HepG2 (cell line): Measurements from ENCODE around the gene TNS1. TPM values are rescaled to one million over a fixed set of nuclear protein-coding genes. Genes with fewer than 3 reads are reported as not detected.

Source experiments
- ATAC-seq: fragments of 200-7000 bp; cut with Tn5 transposase; 3 replicates; pipeline ENCODE4 v1.9.1; 2020; ENCODE audit warnings: mild to moderate bottlenecking, moderate library complexity
- Bru-seq: library from RNA; stranded (reverse); fragments of 400-500 nt; gene quantifications from one replicate; lab custom pipeline; 2021; lab: Mats Ljungman, UMichigan
- BruChase-seq, 2 experiments: library from RNA; stranded (reverse); fragments of 400-500 nt; gene quantifications; one replicate each; lab custom pipeline; 2021; lab: Mats Ljungman, UMichigan
- BruUV-seq: library from RNA; stranded (reverse); fragments of 400-500 nt; replicated peaks from 2 replicates; lab custom pipeline; 2021; lab: Mats Ljungman, UMichigan
- CTCF ChIA-PET: fragments of 300-600 bp; formaldehyde crosslinking; extraction: SDS; loops from one replicate; lab custom pipeline; 2021; ENCODE audit warnings: low total read pairs, inconsistent platforms, low intra/inter-chr PET ratio; lab: Yijun Ruan, JAX
- POLR2A ChIA-PET: fragments of 350-600 bp; sonication (Branson Sonifier 250); formaldehyde crosslinking; loops from one replicate; lab custom pipeline; 2020; ENCODE audit warnings: antibody characterized with exemption, inconsistent platforms; lab: Yijun Ruan, JAX
- DNase-seq: peaks from one replicate; pipeline ENCODE4 v3.0.0-alpha.2; 2015; ENCODE audit warnings: low spot score
- FAIRE-seq: peaks from 3 replicates; lab custom pipeline; 2011; peaks lifted over from hg19 to GRCh38; lab: Jason Lieb, UNC
- H2AFZ ChIP-seq: one replicate; pipeline ENCODE4 v1.6.1; 2011; ENCODE audit warnings: low read length, inconsistent platforms
- H3K27ac ChIP-seq: fragments of 300-600 bp; 3 replicates; pipeline ENCODE4 v1.8.0; 2011; ENCODE audit warnings: mixed run types, mild to moderate bottlenecking, mixed read lengths, low read length, inconsistent platforms; ENCODE audit not compliant: insufficient read depth; ENCODE audit errors: extremely low read length
- H3K27me3 ChIP-seq, 2 experiments: fragments of 200-600 bp in 1 of 2; 2 replicates in 1 of 2; 3 replicates in 1 of 2; pipeline versions ENCODE4 v1.6.0 to v1.8.0; 2011; ENCODE audit warnings: low read length in 2 of 2, mild to moderate bottlenecking in 2 of 2, moderate library complexity in 2 of 2, inconsistent platforms in 1 of 2; ENCODE audit not compliant: insufficient read depth in 2 of 2, control insufficient read depth in 1 of 2
- H3K36me3 ChIP-seq, 2 experiments: fragments of 200-600 bp in 1 of 2; replicated peaks in 1 of 2; 2 replicates in 1 of 2; 3 replicates in 1 of 2; pipeline versions ENCODE4 v1.5.1 to v1.8.0; 2011; ENCODE audit warnings: low read length in 2 of 2, inconsistent platforms in 1 of 2; ENCODE audit not compliant: insufficient read depth in 2 of 2, control insufficient read depth in 1 of 2
- H3K4me1 ChIP-seq: 2 replicates; pipeline ENCODE4 v1.5.1; 2012; ENCODE audit warnings: low read length, inconsistent platforms; ENCODE audit not compliant: insufficient read depth
- H3K4me2 ChIP-seq: 2 replicates; pipeline ENCODE4 v1.6.0; 2011; ENCODE audit warnings: low read depth, low read length, inconsistent platforms
- H3K4me3 ChIP-seq, 3 experiments: fragments of 200-600 bp in 1 of 3; sonication (generic), shearing (Covaris generic) in 1 of 3; replicated peaks in 1 of 3; 2 replicates each; pipeline ENCODE4 v1.5.1; 2011 to 2016; ENCODE audit warnings: low read length in 3 of 3, inconsistent platforms in 2 of 3, low read depth in 2 of 3, mild to moderate bottlenecking in 2 of 3, control low read depth in 1 of 3, mixed read lengths in 1 of 3; ENCODE audit not compliant: insufficient read depth in 1 of 3
- H3K79me2 ChIP-seq: one replicate; pipeline ENCODE4 v1.6.1; 2011; ENCODE audit warnings: low read length, inconsistent platforms; ENCODE audit not compliant: insufficient read depth
- H3K9ac ChIP-seq: 2 replicates; pipeline ENCODE4 v1.6.0; 2011; ENCODE audit warnings: mild to moderate bottlenecking, low read depth, low read length, inconsistent platforms; ENCODE audit not compliant: insufficient read depth
- H3K9me3 ChIP-seq: 2 replicates; pipeline ENCODE4 v1.5.1; 2012; ENCODE audit warnings: mild to moderate bottlenecking, low read length
- H4K20me1 ChIP-seq: 2 replicates; pipeline ENCODE4 v1.6.0; 2011; ENCODE audit warnings: inconsistent platforms, mild to moderate bottlenecking, low read length, moderate library complexity; ENCODE audit not compliant: insufficient read depth
- CHD2 ChIP-seq: IDR thresholded peaks from 2 replicates; pipeline ENCODE4 v1.6.1; 2011; ENCODE audit warnings: low read depth, low read length, improper control_type of control experiment
- CREB1 ChIP-seq, 2 experiments: fragments of 450-650 bp in 1 of 2; IDR thresholded peaks; 2 replicates each; pipeline ENCODE4 v1.6.1; 2016 to 2017; ENCODE audit warnings: control low read depth in 1 of 2, mild to moderate bottlenecking in 1 of 2, missing compliant biosample characterization in 1 of 2, missing genetic modification characterization in 1 of 2
- HNRNPK ChIP-seq: fragments of 200-400 bp; formaldehyde crosslinking; IDR thresholded peaks from 2 replicates; pipeline ENCODE4 v1.6.1; 2018; ENCODE audit warnings: low read length, low read depth, moderate library complexity, mild to moderate bottlenecking; ENCODE audit not compliant: poor library complexity, severe bottlenecking
- JARID2 ChIP-seq: sonication (generic); formaldehyde crosslinking; IDR thresholded peaks from 2 replicates; pipeline ENCODE4 v1.8.1; 2023; ENCODE audit warnings: missing genetic modification reagents, inconsistent platforms; ENCODE audit not compliant: insufficient replicate concordance
- SNRNP70 ChIP-seq: fragments of 200-400 bp; formaldehyde crosslinking; IDR thresholded peaks from 2 replicates; pipeline ENCODE4 v1.6.1; 2017; ENCODE audit warnings: mild to moderate bottlenecking, low read depth, low read length, moderate library complexity
- YEATS4 ChIP-seq: sonication (generic); formaldehyde crosslinking; IDR thresholded peaks from 2 replicates; pipeline ENCODE4 v1.4.0; 2020; ENCODE audit warnings: missing genetic modification reagents, borderline replicate concordance
- ZNF260 ChIP-seq: sonication (generic); formaldehyde crosslinking; IDR thresholded peaks from 2 replicates; pipeline ENCODE4 v1.4.0; 2020; ENCODE audit warnings: missing genetic modification reagents, low read depth, mild to moderate bottlenecking, borderline replicate concordance
- WGBS: methylation state at CpG from one replicate; pipeline ENCODE4 v1.1.6; 2017; ENCODE audit warnings: low lambda C conversion rate; 5-methylcytosine and 5-hydroxymethylcytosine counted together
- in situ Hi-C: cut with HindIII; loops from 2 replicates; pipeline ENCODE4 v1.10.0; 2017; ENCODE audit warnings: low pct_unique_long_range_greater_than_20kb; ENCODE audit not compliant: extremely low pct_ligation_motif_present
- intact Hi-C: fragments of 100-400 bp; cut with micrococcal nuclease; formaldehyde crosslinking; loops from one replicate; pipeline ENCODE4 v1.10.0; 2022; ENCODE audit not compliant: unreplicated experiment
- long read RNA-seq, 2 experiments: library from RNA in 1 of 2; library from polyadenylated mRNA in 1 of 2; stranded (forward) in 1 of 2; unstranded in 1 of 2; transcript quantifications; one replicate each; pipeline ENCODE4 v2.0.0, GENCODE V29; 2019 to 2022
- polyA minus RNA-seq, 3 experiments: library from RNA; depleted of rRNA, polyadenylated mRNA; stranded (reverse); fragments of >200 nt; gene quantifications; 2 replicates each; pipeline ENCODE4 v1.2.3, GENCODE V29; 2011; ENCODE audit warnings: low replicate concordance in 1 of 3
- polyA plus RNA-seq, 8 experiments: library from polyadenylated mRNA; depleted of rRNA in 3 of 8; stranded (reverse) in 7 of 8; unstranded in 1 of 8; fragments of >200 nt; fragmentation: Illumina TruSeq in 4 of 8; extraction: Trizol in 4 of 8; gene quantifications; 2 replicates each; pipeline versions ENCODE4 v1.2.1 to v1.2.3, GENCODE V29; 2011 to 2016; ENCODE audit warnings: low read depth in 4 of 8, missing spikeins in 1 of 8, mixed read lengths in 1 of 8; ENCODE audit not compliant: insufficient read depth in 1 of 8
- total RNA-seq, 5 experiments: library from RNA; depleted of rRNA; stranded (reverse); fragments of >200 nt; fragmentation: Illumina TruSeq; extraction: Trizol; gene quantifications; 2 replicates each; pipeline ENCODE4 v1.2.3, GENCODE V29; 2016; ENCODE audit warnings: low read depth in 1 of 5
- TF ChIP-seq, protein P1 (sequence below): sonication (generic); formaldehyde crosslinking; IDR thresholded peaks from 2 replicates; pipeline ENCODE4 v1.4.0; 2020; ENCODE audit warnings: low read depth, mild to moderate bottlenecking, missing genetic modification reagents
- TF ChIP-seq, protein P2 (sequence below): sonication (generic); formaldehyde crosslinking; IDR thresholded peaks from 2 replicates; pipeline ENCODE4 v1.4.0; 2020; ENCODE audit warnings: mild to moderate bottlenecking, missing genetic modification reagents

TNS1 gene
- total RNA-seq (2016; rRNA removed; fragmentation: Illumina TruSeq; extraction: Trizol) (1.9 TPM in 2 replicates), polyA plus RNA-seq (2011; rRNA removed) (118 and 127 TPM in 2 replicates), polyA minus RNA-seq (2011; rRNA and poly(A)+ RNA removed; ENCODE audit: low replicate concordance) (3.6 and 445 TPM in 2 replicates), Bru-seq, nascent RNA (percentile 39 among the genes with signal in this experiment), BruChase-seq, experiment 1, labeled RNA remaining after a 6-hour chase (percentile 38 among the genes with signal in this experiment), BruChase-seq, experiment 2, labeled RNA remaining after a 2-hour chase (percentile 37 among the genes with signal in this experiment)
- total RNA-seq (2016; cell fraction: cytosol; rRNA removed; fragmentation: Illumina TruSeq; extraction: Trizol; ENCODE audit: low read depth), result 0.51 and 0.71 TPM in 2 replicates
- 1.1 and 1.7 TPM in 2 replicates for total RNA-seq (2016; cell fraction: insoluble cytoplasmic fraction; rRNA removed; fragmentation: Illumina TruSeq; extraction: Trizol)
- 1.9 and 2.2 TPM in 2 replicates for total RNA-seq (2016; cell fraction: membrane; rRNA removed; fragmentation: Illumina TruSeq; extraction: Trizol)
- 3.7 and 4.7 TPM in 2 replicates for total RNA-seq (2016; cell fraction: nucleus; rRNA removed; fragmentation: Illumina TruSeq; extraction: Trizol)
- 72.1 and 78.8 TPM in 2 replicates for polyA plus RNA-seq (2011; cell fraction: cytosol; rRNA removed)
- 302 and 373 TPM in 2 replicates for polyA plus RNA-seq (2011; cell fraction: nucleus; rRNA removed)
- polyA plus RNA-seq (2012), result 63.6 and 87.8 TPM in 2 replicates
- polyA plus RNA-seq (2016; cell fraction: cytosol; fragmentation: Illumina TruSeq; extraction: Trizol; ENCODE audit: low read depth), result 0.35 and 0.62 TPM in 2 replicates
- polyA plus RNA-seq (2016; cell fraction: insoluble cytoplasmic fraction; fragmentation: Illumina TruSeq; extraction: Trizol; ENCODE audit: low read depth), result 1.3 and 1.7 TPM in 2 replicates
- polyA plus RNA-seq (2016; cell fraction: membrane; fragmentation: Illumina TruSeq; extraction: Trizol; ENCODE audit: low read depth), result 0.73 and 0.90 TPM in 2 replicates
- polyA plus RNA-seq (2016; cell fraction: nucleus; fragmentation: Illumina TruSeq; extraction: Trizol; ENCODE audit: insufficient read depth, low read depth), result 1.9 and 2.0 TPM in 2 replicates
- 116 and 155 TPM in 2 replicates for polyA minus RNA-seq (2011; cell fraction: cytosol; rRNA and poly(A)+ RNA removed)
- polyA minus RNA-seq (2011; cell fraction: nucleus; rRNA and poly(A)+ RNA removed), result 504 and 544 TPM in 2 replicates
- long read RNA-seq, experiment 1, partial matches to known transcripts, result 4 of 10 reads
- long read RNA-seq, experiment 1, other reads (novel, unspliced or antisense), result 6 of 10 reads
- long read RNA-seq, experiment 2, partial matches to known transcripts, result 2 of 4 reads
- long read RNA-seq, experiment 2, other reads (novel, unspliced or antisense), result 2 of 4 reads

DNA sequence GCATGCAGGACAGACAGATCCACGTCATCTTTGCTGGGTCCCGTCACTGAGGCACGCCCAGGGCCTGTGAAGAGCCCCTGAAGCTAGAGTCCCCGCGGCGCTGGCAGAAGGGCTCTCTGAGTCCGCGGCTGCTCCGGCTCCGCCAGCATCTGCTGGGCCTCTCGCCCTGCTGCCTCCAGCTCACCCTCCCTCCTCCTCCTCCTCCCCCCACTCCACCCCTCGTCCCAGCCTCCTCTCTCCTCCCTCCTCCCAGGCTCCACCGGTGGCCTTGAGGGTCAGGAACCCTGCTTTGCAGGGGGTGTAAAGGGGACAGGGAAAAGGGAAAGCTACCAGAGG lies at the start of gene TNS1:
TSS of gene TNS1 (minus strand) at position 151 of the 336 bp plus-strand sequence. CDS start at position 28, 123 bp downstream.
- H4K20me1 ChIP-seq, result no peaks in the 10 kb centered on the region
- POLR2A ChIA-PET, result no interaction called here
- FAIRE-seq (no peak), ATAC-seq (no peak), DNase-seq (no peak)
- peaks cover 6% of the 10 kb centered on the region; the same call in 1 of the 2 replicates for H3K4me1 ChIP-seq
- WGBS, result 43% methylated on average over 13 of the region's 13 CpGs
- no peak within 1 kb of the TSS for H3K27ac ChIP-seq
- H3K9ac ChIP-seq, result no peak within 1 kb of the TSS
- no peak within 1 kb of the TSS; a peak in 1 of 6 replicates for H3K4me3 ChIP-seq
- no peaks in the 10 kb centered on the region for H3K79me2 ChIP-seq
- no peak within 1 kb of the TSS for H2AFZ ChIP-seq
- BruUV-seq, result no TSS peak
- H3K36me3 ChIP-seq, result no peaks in the 10 kb centered on the region
- CTCF ChIA-PET, result no interaction called here
- in situ Hi-C loops, result no loop called here
- H3K4me2 ChIP-seq, result peak within 1 kb of the TSS; percentile 26; the same call in 1 of the 2 replicates
- no peaks in the 10 kb centered on the region for H3K9me3 ChIP-seq
- intact Hi-C loops, result no loop called here
- peaks cover 0 to 62% of the 10 kb centered on the region in 2 experiments; a peak in 3 of 5 replicates for H3K27me3 ChIP-seq
- TF ChIP-seq HNRNPK, result peak; percentile 56
- TF ChIP-seq YEATS4 (CRISPR knock-in tag), result no peak
- TF ChIP-seq JARID2 (CRISPR knock-in tag), result no peak
- TF ChIP-seq SNRNP70, result no peak
- TF ChIP-seq, protein P1, sequence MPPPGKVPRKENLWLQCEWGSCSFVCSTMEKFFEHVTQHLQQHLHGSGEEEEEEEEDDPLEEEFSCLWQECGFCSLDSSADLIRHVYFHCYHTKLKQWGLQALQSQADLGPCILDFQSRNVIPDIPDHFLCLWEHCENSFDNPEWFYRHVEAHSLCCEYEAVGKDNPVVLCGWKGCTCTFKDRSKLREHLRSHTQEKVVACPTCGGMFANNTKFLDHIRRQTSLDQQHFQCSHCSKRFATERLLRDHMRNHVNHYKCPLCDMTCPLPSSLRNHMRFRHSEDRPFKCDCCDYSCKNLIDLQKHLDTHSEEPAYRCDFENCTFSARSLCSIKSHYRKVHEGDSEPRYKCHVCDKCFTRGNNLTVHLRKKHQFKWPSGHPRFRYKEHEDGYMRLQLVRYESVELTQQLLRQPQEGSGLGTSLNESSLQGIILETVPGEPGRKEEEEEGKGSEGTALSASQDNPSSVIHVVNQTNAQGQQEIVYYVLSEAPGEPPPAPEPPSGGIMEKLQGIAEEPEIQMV (CRISPR knock-in tag), result no peak
- 0 out of 2 replicates have a peak, but pooled peaks have one; percentile 28 for TF ChIP-seq CREB1 (IDR thresholded peaks at IDR 0.05)
- TF ChIP-seq CREB1 (CRISPR knock-in tag; IDR thresholded peaks at IDR 0.05), result no peak
- no peak for TF ChIP-seq ZNF260 (CRISPR knock-in tag)
- TF ChIP-seq CHD2, result no peak
- TF ChIP-seq, protein P2, sequence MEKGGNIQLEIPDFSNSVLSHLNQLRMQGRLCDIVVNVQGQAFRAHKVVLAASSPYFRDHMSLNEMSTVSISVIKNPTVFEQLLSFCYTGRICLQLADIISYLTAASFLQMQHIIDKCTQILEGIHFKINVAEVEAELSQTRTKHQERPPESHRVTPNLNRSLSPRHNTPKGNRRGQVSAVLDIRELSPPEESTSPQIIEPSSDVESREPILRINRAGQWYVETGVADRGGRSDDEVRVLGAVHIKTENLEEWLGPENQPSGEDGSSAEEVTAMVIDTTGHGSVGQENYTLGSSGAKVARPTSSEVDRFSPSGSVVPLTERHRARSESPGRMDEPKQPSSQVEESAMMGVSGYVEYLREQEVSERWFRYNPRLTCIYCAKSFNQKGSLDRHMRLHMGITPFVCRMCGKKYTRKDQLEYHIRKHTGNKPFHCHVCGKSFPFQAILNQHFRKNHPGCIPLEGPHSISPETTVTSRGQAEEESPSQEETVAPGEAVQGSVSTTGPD, result no peak
